MCF 10A (cell line): ENCODE results near the gene SLC17A3. TPM values are rescaled to one million over a fixed set of nuclear protein-coding genes. Genes with fewer than 3 reads are reported as not detected.

Experiments
- BruUV-seq: library from RNA; stranded (reverse); fragments of 400-500 nt; replicated peaks from 2 replicates; lab custom pipeline; 2021; lab: Mats Ljungman, UMichigan
- CTCF ChIA-PET: fragments of 300-600 bp; sonication (Branson Sonifier 250); formaldehyde crosslinking; extraction: SDS; loops from one replicate; lab custom pipeline; 2021; ENCODE audit warnings: antibody characterized with exemption, inconsistent platforms; lab: Yijun Ruan, JAX
- POLR2A ChIA-PET: fragments of 300-600, 350-650 bp; sonication (Branson Sonifier 250); formaldehyde crosslinking; extraction: SDS; loops from one replicate; lab custom pipeline; 2020; ENCODE audit warnings: antibody characterized with exemption, inconsistent platforms; lab: Yijun Ruan, JAX
- DNase-seq: peaks from one replicate; pipeline ENCODE4 v3.0.0-alpha.2; 2018; ENCODE audit not compliant: unreplicated experiment
- H3K27ac Mint-ChIP-seq: one replicate; pipeline ENCODE4 v1.8.0; 2022; ENCODE audit warnings: mild to moderate bottlenecking, low read depth, mixed read lengths; ENCODE audit not compliant: unreplicated experiment
- H3K27me3 Mint-ChIP-seq: one replicate; pipeline ENCODE4 v1.8.0; 2022; ENCODE audit warnings: mixed read lengths; ENCODE audit not compliant: insufficient read depth, unreplicated experiment
- H3K36me3 Mint-ChIP-seq: one replicate; pipeline ENCODE4 v1.8.0; 2022; ENCODE audit warnings: mild to moderate bottlenecking, moderate library complexity, mixed read lengths; ENCODE audit not compliant: insufficient read depth, unreplicated experiment
- H3K4me1 Mint-ChIP-seq: one replicate; pipeline ENCODE4 v1.8.0; 2022; ENCODE audit warnings: mixed read lengths; ENCODE audit not compliant: insufficient read depth, unreplicated experiment
- H3K4me3 Mint-ChIP-seq: one replicate; pipeline ENCODE4 v1.8.0; 2022; ENCODE audit warnings: mild to moderate bottlenecking, moderate library complexity, mixed read lengths; ENCODE audit not compliant: unreplicated experiment
- H3K9me3 Mint-ChIP-seq: one replicate; pipeline ENCODE4 v1.8.0; 2022; ENCODE audit warnings: mixed read lengths; ENCODE audit not compliant: unreplicated experiment
- intact Hi-C: fragments of 100-400 bp; cut with micrococcal nuclease; formaldehyde crosslinking; loops from 2 replicates; pipeline ENCODE4 v1.14.1; 2022
- total RNA-seq: library from RNA; stranded (reverse); gene quantifications from 2 replicates; pipeline ENCODE4 v1.2.3, GENCODE V29; 2022
- TF ChIP-seq, protein P1 (sequence below): fragments of 200-600 bp; IDR thresholded peaks from one replicate; pipeline ENCODE4 v1.8.0; 2022; ENCODE audit warnings: antibody characterized with exemption, mild to moderate bottlenecking; ENCODE audit not compliant: unreplicated experiment

Gene SLC17A3
- total RNA-seq, 1 experiment from 2014 or later: not detected

DNA sequence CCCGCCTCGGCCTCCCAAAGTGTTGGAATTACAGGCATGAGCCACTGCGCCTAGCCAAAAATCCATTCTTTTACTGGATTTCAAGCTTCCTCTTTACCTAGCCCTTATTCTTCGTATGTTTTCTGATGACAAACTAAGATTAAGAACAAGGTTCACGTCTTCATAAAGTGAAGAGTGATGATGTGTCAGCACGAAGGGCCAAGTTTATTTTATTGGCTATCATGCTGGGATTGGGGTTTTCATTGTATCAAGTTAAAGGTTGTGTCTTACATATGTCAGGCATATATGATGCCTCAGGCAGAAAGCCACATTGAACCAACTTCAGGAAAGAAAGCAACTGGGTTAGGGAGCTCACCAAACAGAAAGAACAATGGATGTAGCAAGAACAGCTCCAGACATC lies 19.7 kb upstream of the SLC17A3 start:
- H3K9me3 Mint-ChIP-seq: no peaks in the 10 kb centered on the region
- CTCF ChIA-PET: interaction anchor here (0.6 to 1.3 kb wide), 4 partner anchors 110 to 1610 kb away, joined by 3 to 4 read pairs (median 3); no protein-coding TSS in a partner anchor
- H3K36me3 Mint-ChIP-seq: no peaks in the 10 kb centered on the region
- TF ChIP-seq, protein P1, sequence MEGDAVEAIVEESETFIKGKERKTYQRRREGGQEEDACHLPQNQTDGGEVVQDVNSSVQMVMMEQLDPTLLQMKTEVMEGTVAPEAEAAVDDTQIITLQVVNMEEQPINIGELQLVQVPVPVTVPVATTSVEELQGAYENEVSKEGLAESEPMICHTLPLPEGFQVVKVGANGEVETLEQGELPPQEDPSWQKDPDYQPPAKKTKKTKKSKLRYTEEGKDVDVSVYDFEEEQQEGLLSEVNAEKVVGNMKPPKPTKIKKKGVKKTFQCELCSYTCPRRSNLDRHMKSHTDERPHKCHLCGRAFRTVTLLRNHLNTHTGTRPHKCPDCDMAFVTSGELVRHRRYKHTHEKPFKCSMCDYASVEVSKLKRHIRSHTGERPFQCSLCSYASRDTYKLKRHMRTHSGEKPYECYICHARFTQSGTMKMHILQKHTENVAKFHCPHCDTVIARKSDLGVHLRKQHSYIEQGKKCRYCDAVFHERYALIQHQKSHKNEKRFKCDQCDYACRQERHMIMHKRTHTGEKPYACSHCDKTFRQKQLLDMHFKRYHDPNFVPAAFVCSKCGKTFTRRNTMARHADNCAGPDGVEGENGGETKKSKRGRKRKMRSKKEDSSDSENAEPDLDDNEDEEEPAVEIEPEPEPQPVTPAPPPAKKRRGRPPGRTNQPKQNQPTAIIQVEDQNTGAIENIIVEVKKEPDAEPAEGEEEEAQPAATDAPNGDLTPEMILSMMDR: no peak
- DNase-seq: no peak
- intact Hi-C loops: loop anchor here (5.0 kb wide), 4 partner anchors 49 to 671 kb away; no protein-coding TSS in a partner anchor
- POLR2A ChIA-PET: no interaction called here
- no peaks in the 10 kb centered on the region for H3K27me3 Mint-ChIP-seq
- H3K4me3 Mint-ChIP-seq: no peak overlapping the region
- BruUV-seq: no TSS peak
- no peak overlapping the region for H3K27ac Mint-ChIP-seq
- H3K4me1 Mint-ChIP-seq: no peaks in the 10 kb centered on the region

DNA sequence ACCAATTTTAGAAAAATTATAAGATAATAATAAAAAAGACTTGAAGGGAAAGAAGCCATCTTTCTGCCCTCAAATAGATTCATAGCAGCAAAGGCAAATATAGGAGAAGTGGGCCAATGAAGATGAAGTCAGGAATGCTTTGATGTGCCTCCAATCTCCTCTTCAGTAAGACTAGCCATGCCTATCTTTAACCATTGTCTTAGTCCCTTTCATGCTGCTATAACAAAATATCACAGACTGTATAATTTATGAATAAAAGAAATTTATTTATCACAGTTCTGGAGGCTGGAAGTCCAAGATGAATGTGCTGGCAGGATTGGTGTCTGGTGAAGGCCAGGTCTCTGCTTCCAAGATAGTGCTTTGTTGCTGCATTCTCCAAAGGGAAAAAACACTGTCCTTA lies 18.8 kb upstream of the SLC17A3 start:
- intact Hi-C loops: loop anchor here (5.0 kb wide), 4 partner anchors 49 to 671 kb away; no protein-coding TSS in a partner anchor
- H3K9me3 Mint-ChIP-seq: no peaks in the 10 kb centered on the region
- POLR2A ChIA-PET: no interaction called here

DNA sequence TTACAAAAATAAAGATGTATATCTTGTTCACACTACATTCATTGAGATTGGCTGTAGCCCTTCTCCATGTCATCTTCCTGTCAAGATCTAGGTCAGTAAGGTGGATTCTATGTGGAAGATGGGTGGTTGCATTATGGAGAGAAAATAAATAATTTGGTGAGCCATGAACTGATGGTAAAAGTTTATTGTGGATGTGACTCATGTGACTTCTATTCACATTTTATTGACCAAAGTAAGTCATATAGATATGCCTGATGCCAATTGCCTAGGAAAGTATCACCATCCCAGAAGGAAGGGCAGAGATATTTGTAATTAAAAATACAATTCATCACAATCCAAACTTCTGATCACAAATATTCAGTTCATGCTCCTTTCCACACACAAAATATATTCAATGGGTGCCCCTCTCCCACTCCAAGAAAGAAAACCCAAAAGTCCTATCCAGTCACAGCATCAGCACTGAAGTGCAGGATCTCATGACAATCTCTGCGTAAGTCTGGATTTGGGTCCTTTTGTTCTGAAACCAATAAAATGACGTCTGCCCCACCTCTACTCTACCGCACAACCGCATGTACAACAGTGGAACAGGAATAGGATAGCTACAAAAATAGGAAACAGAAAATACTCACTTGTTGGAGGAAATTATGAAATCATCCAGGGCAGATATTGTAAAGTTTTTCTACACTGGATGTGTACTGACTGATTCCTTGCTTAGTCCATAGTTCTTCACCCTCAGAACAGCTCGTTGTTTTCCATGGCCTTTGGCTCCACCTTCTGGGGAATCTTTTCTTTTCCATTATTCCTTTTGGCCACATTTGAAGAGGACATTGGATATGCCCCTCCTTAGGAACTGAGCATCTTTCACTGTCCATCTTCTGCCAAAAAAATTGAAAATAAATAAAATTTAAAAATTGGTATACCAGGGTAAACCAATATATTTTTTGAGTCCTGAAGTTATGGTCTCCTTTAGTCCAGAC lies 16.1 kb upstream of the SLC17A3 start:
- TF ChIP-seq, protein P1: peak; percentile 60
- no peak overlapping the region for H3K27ac Mint-ChIP-seq
- no peaks in the 10 kb centered on the region for H3K4me1 Mint-ChIP-seq
- no TSS peak for BruUV-seq
- H3K27me3 Mint-ChIP-seq: no peaks in the 10 kb centered on the region
- intact Hi-C loops: loop anchor here (1.0 to 5.0 kb wide), 8 partner anchors 52 to 668 kb away; no protein-coding TSS in a partner anchor
- ChIA-PET POLR2A (interaction anchor here (0.6 to 1.8 kb wide), 5 partner anchors 20 to 269 kb away, joined by 3 to 6 read pairs (median 4); no protein-coding TSS in a partner anchor), CTCF (interaction anchor here (0.5 to 3.2 kb wide), 15 partner anchors 9 to 1363 kb away, joined by 3 to 23 read pairs (median 4); partner anchors contain the start of genes CARMIL1 and SLC17A3)
- H3K36me3 Mint-ChIP-seq: no peaks in the 10 kb centered on the region
- DNase-seq: peak; percentile 75
- H3K9me3 Mint-ChIP-seq: no peaks in the 10 kb centered on the region
- no peak overlapping the region for H3K4me3 Mint-ChIP-seq

More for the DNA sequence above, 18.8 kb upstream of the SLC17A3 start:
- no peak for DNase-seq
- TF ChIP-seq, protein P1: no peak
- CTCF ChIA-PET: interaction anchor here (0.7 to 2.0 kb wide), 3 partner anchors 109 to 1609 kb away, joined by 3 to 7 read pairs (median 4); no protein-coding TSS in a partner anchor
- BruUV-seq: no TSS peak
- H3K4me1 Mint-ChIP-seq: no peaks in the 10 kb centered on the region
- no peaks in the 10 kb centered on the region for H3K36me3 Mint-ChIP-seq
- H3K27me3 Mint-ChIP-seq: no peaks in the 10 kb centered on the region
- no peak overlapping the region for H3K27ac Mint-ChIP-seq
- H3K4me3 Mint-ChIP-seq: no peak overlapping the region

DNA sequence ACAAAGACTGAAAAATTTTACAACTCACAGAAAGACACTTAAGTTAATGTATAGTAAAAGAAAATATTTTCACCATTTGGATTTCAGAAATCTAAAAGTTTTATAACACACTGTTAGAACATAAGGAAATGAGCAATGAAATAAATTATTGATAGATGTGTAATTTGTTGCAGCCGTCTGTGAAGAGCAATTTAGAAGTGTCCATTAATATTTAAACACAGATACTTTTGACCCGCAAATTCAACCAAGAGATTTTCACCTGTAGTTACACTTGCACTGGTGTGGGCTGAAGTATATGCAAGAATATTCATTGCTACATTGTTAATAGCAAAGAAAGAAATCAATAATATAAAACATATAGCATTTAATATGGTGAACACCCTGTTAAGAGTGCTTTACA lies 14.6 kb upstream of the SLC17A3 start:
- intact Hi-C loops: no loop called here
- H3K4me1 Mint-ChIP-seq: peaks cover 12% of the 10 kb centered on the region
- ChIA-PET POLR2A (interaction anchor here (1.3 kb wide), 1 partner anchor 169 kb away, joined by 3 read pairs; no protein-coding TSS in a partner anchor), CTCF (interaction anchor here (1.9 to 3.2 kb wide), 2 partner anchors 10 to 169 kb away, joined by 8 to 23 read pairs; no protein-coding TSS in a partner anchor)
- no TSS peak for BruUV-seq
- no peaks in the 10 kb centered on the region for H3K36me3 Mint-ChIP-seq
- H3K27ac Mint-ChIP-seq: no peak overlapping the region
- no peak overlapping the region for H3K4me3 Mint-ChIP-seq
- DNase-seq: no peak
- no peaks in the 10 kb centered on the region for H3K9me3 Mint-ChIP-seq
- no peaks in the 10 kb centered on the region for H3K27me3 Mint-ChIP-seq
- TF ChIP-seq, protein P1: no peak
